ENCODE measurements around the gene GSG1L. TPM values are rescaled to one million over a fixed set of nuclear protein-coding genes. Genes with fewer than 3 reads are reported as not detected.

The GSG1L gene
- total and polyA plus RNA-seq, 4 donors, result not detected

DNA sequence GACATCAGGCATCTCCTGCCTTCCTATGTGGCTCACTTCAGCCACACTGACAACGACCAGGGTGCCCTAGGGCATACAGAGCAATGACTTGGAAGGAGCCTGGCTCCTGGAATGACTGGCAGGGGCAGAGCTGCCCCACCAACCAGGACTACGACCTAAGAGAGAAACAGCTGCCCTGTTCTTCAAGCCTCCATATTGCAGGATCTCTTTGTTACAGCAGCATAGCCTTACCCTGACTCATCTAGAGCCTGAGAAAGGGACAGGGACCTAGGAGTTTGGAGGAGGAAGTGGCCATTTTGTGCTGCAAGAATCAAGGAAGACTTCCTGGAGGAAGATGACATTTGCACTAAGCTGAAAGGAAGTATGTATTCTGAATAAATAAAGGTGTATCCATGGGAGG, 49.6 kb downstream of the GSG1L start:
- peaks cover 0 to 6% (median 2%) of the 10 kb centered on the region in 4 donors for H3K9me3 ChIP-seq (ENCODE audit: control insufficient read depth in 4 of 4, low read length in 3 of 4)
- DNase-seq (ENCODE audit: low spot score), result no peak
- no peak for TF ChIP-seq HNF4G (IDR thresholded peaks at IDR 0.05)
- no peak overlapping the region for H3K27ac ChIP-seq (ENCODE audit: low read depth in 1 of 2, low read length in 2 of 2)
- H3K27me3 ChIP-seq (ENCODE audit: control insufficient read depth in 4 of 4, insufficient read depth in 4 of 4, low read length in 3 of 4), result peaks cover 0 to 2% (median 0%) of the 10 kb centered on the region in 4 donors
- no peaks in the 10 kb centered on the region for H3K36me3 ChIP-seq (ENCODE audit: control insufficient read depth in 4 of 4, insufficient read depth in 3 of 4, low read depth in 1 of 4, low read length in 3 of 4)
- H3K4me1 ChIP-seq (ENCODE audit: control insufficient read depth in 4 of 4, insufficient read depth in 4 of 4, low read length in 3 of 4), result no peaks in the 10 kb centered on the region
- H3K4me3 ChIP-seq (ENCODE audit: low read depth in 1 of 3, low read length in 3 of 3), result no peak overlapping the region
- no peak overlapping the region for H3K9ac ChIP-seq (ENCODE audit: low read depth in 1 of 2, low read length in 2 of 2)
- 87% methylated on average over 2 of the region's 2 CpGs for WGBS

DNA sequence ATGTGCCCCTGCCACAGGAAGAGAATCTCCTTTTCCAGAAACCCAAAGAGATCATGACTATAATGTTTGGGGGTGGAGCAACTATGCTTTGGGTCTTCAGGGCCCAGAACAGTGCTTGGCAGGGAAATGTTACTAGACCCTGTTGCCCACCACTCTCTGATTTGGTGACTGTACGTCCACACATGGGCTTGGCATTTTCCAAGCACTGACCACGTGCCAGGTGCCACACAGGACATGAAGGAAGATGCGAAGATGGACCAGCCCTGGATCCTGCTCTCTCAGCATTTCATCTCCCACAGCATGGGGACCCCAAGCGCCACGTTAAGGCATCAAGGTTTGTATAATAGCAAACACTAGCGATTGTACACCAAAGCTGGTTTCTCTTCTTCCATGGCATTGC, 50.1 kb downstream of the GSG1L start:
- Histone ChIP-seq H3K27me3 (ENCODE audit: control insufficient read depth in 4 of 4, insufficient read depth in 4 of 4, low read length in 3 of 4) (peaks cover 0 to 2% (median 0%) of the 10 kb centered on the region in 4 donors), H3K36me3 (ENCODE audit: control insufficient read depth in 4 of 4, insufficient read depth in 3 of 4, low read depth in 1 of 4, low read length in 3 of 4) (no peaks in the 10 kb centered on the region), H3K4me3 (ENCODE audit: low read depth in 1 of 3, low read length in 3 of 3) (no peak overlapping the region), H3K27ac (ENCODE audit: low read depth in 1 of 2, low read length in 2 of 2) (no peak overlapping the region), H3K9ac (ENCODE audit: low read depth in 1 of 2, low read length in 2 of 2) (no peak overlapping the region), H3K4me1 (ENCODE audit: control insufficient read depth in 4 of 4, insufficient read depth in 4 of 4, low read length in 3 of 4) (no peaks in the 10 kb centered on the region), H3K9me3 (ENCODE audit: control insufficient read depth in 4 of 4, low read length in 3 of 4) (peaks cover 0 to 5% (median 2%) of the 10 kb centered on the region in 4 donors)
- no peak for DNase-seq (ENCODE audit: low spot score)
- WGBS, result 78% methylated on average over 6 of the region's 6 CpGs
- TF ChIP-seq NR2F2 (IDR thresholded peaks at IDR 0.05) (no peak), JUND (IDR thresholded peaks at IDR 0.05) (no peak), GABPA (IDR thresholded peaks at IDR 0.05 in 1 of 2, conservative IDR thresholded peaks at IDR 0.05 in 1 of 2) (no peak), RAD21 (IDR thresholded peaks at IDR 0.05) (no peak), SP1 (IDR thresholded peaks at IDR 0.05) (no peak), FOXA2 (IDR thresholded peaks at IDR 0.05) (no peak), HNF4G (IDR thresholded peaks at IDR 0.05) (no peak), HNF4A (conservative IDR thresholded peaks at IDR 0.05) (no peak), FOXA1 (IDR thresholded peaks at IDR 0.05) (no peak), EGR1 (IDR thresholded peaks at IDR 0.05; ENCODE audit: low read depth in 2 of 2) (no peak), YY1 (IDR thresholded peaks at IDR 0.05) (no peak), RXRA (IDR thresholded peaks at IDR 0.05) (no peak), TAF1 (conservative IDR thresholded peaks at IDR 0.05) (no peak)
- TF ChIP-seq, protein P1, sequence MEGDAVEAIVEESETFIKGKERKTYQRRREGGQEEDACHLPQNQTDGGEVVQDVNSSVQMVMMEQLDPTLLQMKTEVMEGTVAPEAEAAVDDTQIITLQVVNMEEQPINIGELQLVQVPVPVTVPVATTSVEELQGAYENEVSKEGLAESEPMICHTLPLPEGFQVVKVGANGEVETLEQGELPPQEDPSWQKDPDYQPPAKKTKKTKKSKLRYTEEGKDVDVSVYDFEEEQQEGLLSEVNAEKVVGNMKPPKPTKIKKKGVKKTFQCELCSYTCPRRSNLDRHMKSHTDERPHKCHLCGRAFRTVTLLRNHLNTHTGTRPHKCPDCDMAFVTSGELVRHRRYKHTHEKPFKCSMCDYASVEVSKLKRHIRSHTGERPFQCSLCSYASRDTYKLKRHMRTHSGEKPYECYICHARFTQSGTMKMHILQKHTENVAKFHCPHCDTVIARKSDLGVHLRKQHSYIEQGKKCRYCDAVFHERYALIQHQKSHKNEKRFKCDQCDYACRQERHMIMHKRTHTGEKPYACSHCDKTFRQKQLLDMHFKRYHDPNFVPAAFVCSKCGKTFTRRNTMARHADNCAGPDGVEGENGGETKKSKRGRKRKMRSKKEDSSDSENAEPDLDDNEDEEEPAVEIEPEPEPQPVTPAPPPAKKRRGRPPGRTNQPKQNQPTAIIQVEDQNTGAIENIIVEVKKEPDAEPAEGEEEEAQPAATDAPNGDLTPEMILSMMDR (IDR thresholded peaks at IDR 0.05; ENCODE audit: low read depth, low read length, missing input control), result no peak
- TF ChIP-seq, protein P2, sequence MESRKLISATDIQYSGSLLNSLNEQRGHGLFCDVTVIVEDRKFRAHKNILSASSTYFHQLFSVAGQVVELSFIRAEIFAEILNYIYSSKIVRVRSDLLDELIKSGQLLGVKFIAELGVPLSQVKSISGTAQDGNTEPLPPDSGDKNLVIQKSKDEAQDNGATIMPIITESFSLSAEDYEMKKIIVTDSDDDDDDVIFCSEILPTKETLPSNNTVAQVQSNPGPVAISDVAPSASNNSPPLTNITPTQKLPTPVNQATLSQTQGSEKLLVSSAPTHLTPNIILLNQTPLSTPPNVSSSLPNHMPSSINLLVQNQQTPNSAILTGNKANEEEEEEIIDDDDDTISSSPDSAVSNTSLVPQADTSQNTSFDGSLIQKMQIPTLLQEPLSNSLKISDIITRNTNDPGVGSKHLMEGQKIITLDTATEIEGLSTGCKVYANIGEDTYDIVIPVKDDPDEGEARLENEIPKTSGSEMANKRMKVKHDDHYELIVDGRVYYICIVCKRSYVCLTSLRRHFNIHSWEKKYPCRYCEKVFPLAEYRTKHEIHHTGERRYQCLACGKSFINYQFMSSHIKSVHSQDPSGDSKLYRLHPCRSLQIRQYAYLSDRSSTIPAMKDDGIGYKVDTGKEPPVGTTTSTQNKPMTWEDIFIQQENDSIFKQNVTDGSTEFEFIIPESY (IDR thresholded peaks at IDR 0.05), result no peak
- TF ChIP-seq, protein P3, sequence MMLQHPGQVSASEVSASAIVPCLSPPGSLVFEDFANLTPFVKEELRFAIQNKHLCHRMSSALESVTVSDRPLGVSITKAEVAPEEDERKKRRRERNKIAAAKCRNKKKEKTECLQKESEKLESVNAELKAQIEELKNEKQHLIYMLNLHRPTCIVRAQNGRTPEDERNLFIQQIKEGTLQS (IDR thresholded peaks at IDR 0.05), result no peak
- TF ChIP-seq, protein P4, sequence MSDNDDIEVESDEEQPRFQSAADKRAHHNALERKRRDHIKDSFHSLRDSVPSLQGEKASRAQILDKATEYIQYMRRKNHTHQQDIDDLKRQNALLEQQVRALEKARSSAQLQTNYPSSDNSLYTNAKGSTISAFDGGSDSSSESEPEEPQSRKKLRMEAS (IDR thresholded peaks at IDR 0.05), result no peak
- TF ChIP-seq, protein P5, sequence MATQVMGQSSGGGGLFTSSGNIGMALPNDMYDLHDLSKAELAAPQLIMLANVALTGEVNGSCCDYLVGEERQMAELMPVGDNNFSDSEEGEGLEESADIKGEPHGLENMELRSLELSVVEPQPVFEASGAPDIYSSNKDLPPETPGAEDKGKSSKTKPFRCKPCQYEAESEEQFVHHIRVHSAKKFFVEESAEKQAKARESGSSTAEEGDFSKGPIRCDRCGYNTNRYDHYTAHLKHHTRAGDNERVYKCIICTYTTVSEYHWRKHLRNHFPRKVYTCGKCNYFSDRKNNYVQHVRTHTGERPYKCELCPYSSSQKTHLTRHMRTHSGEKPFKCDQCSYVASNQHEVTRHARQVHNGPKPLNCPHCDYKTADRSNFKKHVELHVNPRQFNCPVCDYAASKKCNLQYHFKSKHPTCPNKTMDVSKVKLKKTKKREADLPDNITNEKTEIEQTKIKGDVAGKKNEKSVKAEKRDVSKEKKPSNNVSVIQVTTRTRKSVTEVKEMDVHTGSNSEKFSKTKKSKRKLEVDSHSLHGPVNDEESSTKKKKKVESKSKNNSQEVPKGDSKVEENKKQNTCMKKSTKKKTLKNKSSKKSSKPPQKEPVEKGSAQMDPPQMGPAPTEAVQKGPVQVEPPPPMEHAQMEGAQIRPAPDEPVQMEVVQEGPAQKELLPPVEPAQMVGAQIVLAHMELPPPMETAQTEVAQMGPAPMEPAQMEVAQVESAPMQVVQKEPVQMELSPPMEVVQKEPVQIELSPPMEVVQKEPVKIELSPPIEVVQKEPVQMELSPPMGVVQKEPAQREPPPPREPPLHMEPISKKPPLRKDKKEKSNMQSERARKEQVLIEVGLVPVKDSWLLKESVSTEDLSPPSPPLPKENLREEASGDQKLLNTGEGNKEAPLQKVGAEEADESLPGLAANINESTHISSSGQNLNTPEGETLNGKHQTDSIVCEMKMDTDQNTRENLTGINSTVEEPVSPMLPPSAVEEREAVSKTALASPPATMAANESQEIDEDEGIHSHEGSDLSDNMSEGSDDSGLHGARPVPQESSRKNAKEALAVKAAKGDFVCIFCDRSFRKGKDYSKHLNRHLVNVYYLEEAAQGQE (IDR thresholded peaks at IDR 0.05), result no peak
